ENCODE results near the gene MYL9.

GRCh38 chr20:36546111-36546736 lies 4.9 kb downstream of the MYL9 start:
- no peak for TF ChIP-seq CTCF (conservative IDR thresholded peaks at IDR 0.05; ENCODE audit: low read depth, low read length)
- no peak for TF ChIP-seq RCOR1 (IDR thresholded peaks at IDR 0.05; ENCODE audit: insufficient replicate concordance, low read length)
- no peak for TF ChIP-seq MAFK (IDR thresholded peaks at IDR 0.05; ENCODE audit: low read depth, low read length)
- no peak for TF ChIP-seq POLR2A (IDR thresholded peaks at IDR 0.05; ENCODE audit: low read depth, low read length)
- no peak for TF ChIP-seq BHLHE40 (IDR thresholded peaks at IDR 0.05; ENCODE audit: low read depth, low read length)
